SU-DHL-6 (cell line): ENCODE results near the gene GOLPH3L.
"Not testable (repeated sequence)": the region's sequence is repeated elsewhere in the genome, so short reads cannot be mapped to it uniquely, and the experiment has no call there.

Source experiments
- H2AFZ ChIP-seq: fragments of 200-600 bp; sonication (generic); 2 replicates; pipeline ENCODE4 v1.6.1; 2014; ENCODE audit warnings: low read depth, mild to moderate bottlenecking, moderate library complexity, mixed read lengths, antibody characterized with exemption, low read length; ENCODE audit not compliant: severe bottlenecking
- H3F3A ChIP-seq: fragments of 200-600 bp; shearing (Covaris generic); 2 replicates; pipeline ENCODE4 v1.6.0; 2016; ENCODE audit warnings: antibody characterized with exemption, mild to moderate bottlenecking; ENCODE audit not compliant: insufficient read depth
- H3K27ac ChIP-seq: fragments of 200-600 bp; sonication (generic); 2 replicates; pipeline ENCODE4 v1.5.1; 2016; ENCODE audit warnings: low read depth, mild to moderate bottlenecking, low read length, moderate library complexity, mixed read lengths
- H3K27me3 ChIP-seq: fragments of 200-600 bp; sonication (generic), shearing (Covaris generic); 2 replicates; pipeline ENCODE4 v1.6.0; 2014; ENCODE audit warnings: mild to moderate bottlenecking, low read length
- H3K36me3 ChIP-seq: fragments of 200-600 bp; sonication (generic); 2 replicates; pipeline ENCODE4 v1.6.1; 2014; ENCODE audit warnings: mild to moderate bottlenecking, low read length, mixed read lengths
- H3K4me2 ChIP-seq: fragments of 300-600, 200-600 bp; shearing (Covaris generic), sonication (generic); 2 replicates; pipeline ENCODE4 v1.6.0; 2014; ENCODE audit warnings: low read length, low read depth, mild to moderate bottlenecking; ENCODE audit not compliant: poor library complexity, severe bottlenecking
- H3K4me3 ChIP-seq: fragments of 200-600 bp; sonication (generic); 2 replicates; pipeline ENCODE4 v1.5.1; 2014; ENCODE audit warnings: antibody characterized with exemption, low read length, mild to moderate bottlenecking, mixed read lengths; ENCODE audit not compliant: insufficient read depth, poor library complexity, severe bottlenecking
- H3K79me2 ChIP-seq: fragments of 200-600 bp; sonication (generic); 2 replicates; pipeline ENCODE4 v1.6.1; 2014; ENCODE audit warnings: mild to moderate bottlenecking, low read length, moderate library complexity; ENCODE audit not compliant: insufficient read depth
- H3K9ac ChIP-seq: fragments of 200-600 bp; sonication (generic); 2 replicates; pipeline ENCODE4 v1.7.0; 2014; ENCODE audit warnings: mild to moderate bottlenecking, low read length
- H3K9me2 ChIP-seq: fragments of 200-600 bp; sonication (generic); replicated peaks from 2 replicates; pipeline ENCODE4 v1.6.1; 2014; ENCODE audit warnings: low read length; ENCODE audit not compliant: insufficient read depth
- H3K9me3 ChIP-seq: fragments of 200-600 bp; sonication (generic); 2 replicates; pipeline ENCODE4 v1.6.1; 2014; ENCODE audit warnings: low read length, mixed read lengths; ENCODE audit not compliant: insufficient read depth
- H4K20me1 ChIP-seq: fragments of 200-600 bp; sonication (generic); 2 replicates; pipeline ENCODE4 v1.6.1; 2014; ENCODE audit warnings: low read depth, mild to moderate bottlenecking, antibody characterized with exemption, low read length, moderate library complexity, mixed read lengths
- EZH2phosphoT487 ChIP-seq: fragments of 200-600 bp; sonication (generic), shearing (Covaris generic); conservative IDR thresholded peaks from 2 replicates; pipeline ENCODE4 v1.6.1; 2018; ENCODE audit warnings: mild to moderate bottlenecking, antibody characterized with exemption, low read length, moderate library complexity, mixed read lengths
- TF ChIP-seq, protein P1 (sequence below): fragments of 200-600 bp; sonication (generic); IDR thresholded peaks from one replicate; pipeline ENCODE4 v1.5.1; 2017; ENCODE audit warnings: antibody characterized with exemption, mild to moderate bottlenecking, low read length, moderate library complexity; ENCODE audit not compliant: insufficient read depth, poor library complexity, severe bottlenecking

Gene GOLPH3L

DNA sequence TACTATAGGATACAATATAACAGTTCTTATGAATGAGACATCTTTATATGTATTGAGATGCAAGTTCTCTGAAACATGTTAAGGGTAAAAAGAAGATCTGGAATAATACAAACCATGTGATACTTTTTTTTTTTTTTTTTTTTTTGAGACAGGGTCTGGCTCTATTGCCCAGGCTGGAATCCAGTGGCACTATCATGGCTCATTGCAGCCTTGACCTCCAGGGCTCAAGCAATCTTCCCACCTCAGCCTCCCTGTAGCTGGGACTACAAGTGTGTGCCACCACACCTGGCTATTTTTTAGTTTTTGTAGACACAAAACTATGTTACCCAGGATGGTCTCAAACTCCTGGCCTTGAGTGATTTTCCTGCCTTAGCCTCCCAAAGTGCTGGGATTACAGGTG, 95.4 kb downstream of the GOLPH3L start:
- Histone ChIP-seq H2AFZ (no peak overlapping the region), H3K79me2 (no peaks in the 10 kb centered on the region), H3K4me2 (no peak overlapping the region), H3K36me3 (no peaks in the 10 kb centered on the region), H3F3A (peaks cover 4% of the 10 kb centered on the region; the same call in 1 of the 2 replicates), H3K27me3 (no peaks in the 10 kb centered on the region), H4K20me1 (no peaks in the 10 kb centered on the region), H3K4me3 (no peak overlapping the region), H3K9me2 (no peaks in the 10 kb centered on the region), H3K9ac (no peak overlapping the region), H3K27ac (no peak overlapping the region), H3K9me3 (no peaks in the 10 kb centered on the region)
- TF ChIP-seq EZH2phosphoT487, result no peak
- TF ChIP-seq, protein P1, sequence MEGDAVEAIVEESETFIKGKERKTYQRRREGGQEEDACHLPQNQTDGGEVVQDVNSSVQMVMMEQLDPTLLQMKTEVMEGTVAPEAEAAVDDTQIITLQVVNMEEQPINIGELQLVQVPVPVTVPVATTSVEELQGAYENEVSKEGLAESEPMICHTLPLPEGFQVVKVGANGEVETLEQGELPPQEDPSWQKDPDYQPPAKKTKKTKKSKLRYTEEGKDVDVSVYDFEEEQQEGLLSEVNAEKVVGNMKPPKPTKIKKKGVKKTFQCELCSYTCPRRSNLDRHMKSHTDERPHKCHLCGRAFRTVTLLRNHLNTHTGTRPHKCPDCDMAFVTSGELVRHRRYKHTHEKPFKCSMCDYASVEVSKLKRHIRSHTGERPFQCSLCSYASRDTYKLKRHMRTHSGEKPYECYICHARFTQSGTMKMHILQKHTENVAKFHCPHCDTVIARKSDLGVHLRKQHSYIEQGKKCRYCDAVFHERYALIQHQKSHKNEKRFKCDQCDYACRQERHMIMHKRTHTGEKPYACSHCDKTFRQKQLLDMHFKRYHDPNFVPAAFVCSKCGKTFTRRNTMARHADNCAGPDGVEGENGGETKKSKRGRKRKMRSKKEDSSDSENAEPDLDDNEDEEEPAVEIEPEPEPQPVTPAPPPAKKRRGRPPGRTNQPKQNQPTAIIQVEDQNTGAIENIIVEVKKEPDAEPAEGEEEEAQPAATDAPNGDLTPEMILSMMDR, result no peak

DNA sequence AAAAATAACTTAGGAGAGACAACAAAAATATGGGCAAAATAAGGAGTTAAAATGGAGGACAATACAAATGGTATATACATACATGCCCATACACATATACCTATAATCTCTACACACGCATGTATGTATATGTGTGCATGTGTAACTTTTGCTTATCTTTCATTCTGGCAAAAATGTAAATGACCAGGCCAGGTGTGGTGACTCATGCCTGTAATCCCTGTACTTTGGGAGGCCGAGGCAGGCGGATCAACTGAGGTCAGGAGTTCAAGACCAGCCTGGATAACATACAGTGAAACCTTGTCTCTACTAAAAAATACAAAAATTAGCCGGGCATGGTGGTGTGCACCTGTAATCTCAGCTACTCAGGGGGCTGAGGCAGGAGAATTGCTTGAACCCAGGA, 98.6 kb downstream of the GOLPH3L start:
- H2AFZ ChIP-seq, H3K4me2 ChIP-seq, H3K27ac ChIP-seq, H3K36me3 ChIP-seq, H3K4me3 ChIP-seq, H3K9me2 ChIP-seq, H3K27me3 ChIP-seq, H3K9me3 ChIP-seq, H3K79me2 ChIP-seq, H3F3A ChIP-seq, H3K9ac ChIP-seq, H4K20me1 ChIP-seq: not testable (repeated sequence)

DNA sequence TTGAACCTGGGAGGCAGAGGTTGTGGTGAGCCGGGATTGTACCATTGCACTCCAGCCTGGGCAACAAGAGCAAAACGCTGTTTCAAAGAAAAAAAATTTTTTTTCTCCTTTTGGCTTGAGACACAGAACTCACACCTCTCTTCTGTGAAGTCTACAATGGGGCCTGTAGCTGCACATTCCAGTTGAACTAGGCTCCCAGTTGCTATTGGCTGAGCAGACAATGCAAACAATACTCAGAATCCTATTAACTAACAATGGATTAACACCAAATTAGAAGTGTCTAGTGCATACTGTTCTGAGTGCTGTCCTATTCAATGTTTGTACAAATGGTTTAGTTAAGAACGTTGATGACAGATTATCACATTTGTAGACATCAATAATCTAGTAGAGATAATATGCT, 100.0 kb downstream of the GOLPH3L start:
- H3K79me2 ChIP-seq, result no peaks in the 10 kb centered on the region
- no peaks in the 10 kb centered on the region; the same call in 1 of the 2 replicates for H3F3A ChIP-seq
- no peaks in the 10 kb centered on the region for H3K9me3 ChIP-seq
- no peak overlapping the region for H3K4me2 ChIP-seq
- H4K20me1 ChIP-seq, result no peaks in the 10 kb centered on the region
- H3K9me2 ChIP-seq, result no peaks in the 10 kb centered on the region
- H3K4me3 ChIP-seq, result no peak overlapping the region
- no peak overlapping the region for H2AFZ ChIP-seq
- no peaks in the 10 kb centered on the region for H3K36me3 ChIP-seq
- TF ChIP-seq EZH2phosphoT487, result no peak
- TF ChIP-seq, protein P1, result no peak
- H3K9ac ChIP-seq, result no peak overlapping the region
- H3K27ac ChIP-seq, result no peak overlapping the region
- no peaks in the 10 kb centered on the region for H3K27me3 ChIP-seq
